ENCODE data around the gene ARHGAP27.

ARHGAP27 gene

GRCh38 chr17:45380046-45380765 lies 52.5 kb downstream of the ARHGAP27 start:
- no peak for DNase-seq (ENCODE audit: low read depth in 2 of 2)
- no peak overlapping the region for H3K4me3 ChIP-seq (replicated peaks in 1 of 2; ENCODE audit: low read depth in 2 of 2, low read length in 2 of 2)
- no peak for TF ChIP-seq CTCF (IDR thresholded peaks at IDR 0.05; ENCODE audit: low read depth, low read length)

GRCh38 chr17:45377401-45377800 lies 55.3 kb downstream of the ARHGAP27 start:
- no peak overlapping the region for H3K4me3 ChIP-seq (replicated peaks in 1 of 2; ENCODE audit: low read depth in 2 of 2, low read length in 2 of 2)
- DNase-seq (ENCODE audit: low read depth in 2 of 2) = no peak
- TF ChIP-seq CTCF (IDR thresholded peaks at IDR 0.05; ENCODE audit: low read depth, low read length) = no peak

GRCh38 chr17:45376171-45377005 lies 56.3 kb downstream of the ARHGAP27 start:
- no peak overlapping the region for H3K4me3 ChIP-seq (replicated peaks in 1 of 2; ENCODE audit: low read depth in 2 of 2, low read length in 2 of 2)
- no peak for TF ChIP-seq CTCF (IDR thresholded peaks at IDR 0.05; ENCODE audit: low read depth, low read length)
- DNase-seq (ENCODE audit: low read depth in 2 of 2) = no peak

GRCh38 chr17:45374501-45374900 lies 58.2 kb downstream of the ARHGAP27 start:
- no peak for DNase-seq (ENCODE audit: low read depth in 2 of 2)
- H3K4me3 ChIP-seq (replicated peaks in 1 of 2; ENCODE audit: low read depth in 2 of 2, low read length in 2 of 2) = no peak overlapping the region
- TF ChIP-seq CTCF (IDR thresholded peaks at IDR 0.05; ENCODE audit: low read depth, low read length) = no peak

GRCh38 chr17:45372325-45372869 lies 60.3 kb downstream of the ARHGAP27 start:
- no peak for TF ChIP-seq CTCF (IDR thresholded peaks at IDR 0.05; ENCODE audit: low read depth, low read length)
- H3K4me3 ChIP-seq (replicated peaks in 1 of 2; ENCODE audit: low read depth in 2 of 2, low read length in 2 of 2) = peak overlapping the region in 1 of 2 donors; percentile 21
- no peak for DNase-seq (ENCODE audit: low read depth in 2 of 2)

- TF ChIP-seq CTCF (IDR thresholded peaks at IDR 0.05; ENCODE audit: low read depth, low read length) = no peak
- peak; percentile 94 to 98 for DNase-seq (ENCODE audit: low read depth in 2 of 2)
These were observed 61.0 kb downstream of the ARHGAP27 start for GRCh38 chr17:45371414-45372324.

More at GRCh38 chr17:45371414-45372324, 61.0 kb downstream of the ARHGAP27 start:
- peak overlapping the region in 1 of 2 donors; percentile 29 for H3K4me3 ChIP-seq (replicated peaks in 1 of 2; ENCODE audit: low read depth in 2 of 2, low read length in 2 of 2)
